NCI-H748 treated with DMSO at 0.1 percent for 48 hours (cell line): Measurements from ENCODE around the gene FAM181A.
A peak's percentile ranks its signal among the peaks of the same experiment; 100 is the strongest.

ENCODE experiments used
- DNase-seq: peaks from one replicate; lab custom pipeline; 2025; lab: John Stamatoyannopoulos, UW

The FAM181A gene

DNA sequence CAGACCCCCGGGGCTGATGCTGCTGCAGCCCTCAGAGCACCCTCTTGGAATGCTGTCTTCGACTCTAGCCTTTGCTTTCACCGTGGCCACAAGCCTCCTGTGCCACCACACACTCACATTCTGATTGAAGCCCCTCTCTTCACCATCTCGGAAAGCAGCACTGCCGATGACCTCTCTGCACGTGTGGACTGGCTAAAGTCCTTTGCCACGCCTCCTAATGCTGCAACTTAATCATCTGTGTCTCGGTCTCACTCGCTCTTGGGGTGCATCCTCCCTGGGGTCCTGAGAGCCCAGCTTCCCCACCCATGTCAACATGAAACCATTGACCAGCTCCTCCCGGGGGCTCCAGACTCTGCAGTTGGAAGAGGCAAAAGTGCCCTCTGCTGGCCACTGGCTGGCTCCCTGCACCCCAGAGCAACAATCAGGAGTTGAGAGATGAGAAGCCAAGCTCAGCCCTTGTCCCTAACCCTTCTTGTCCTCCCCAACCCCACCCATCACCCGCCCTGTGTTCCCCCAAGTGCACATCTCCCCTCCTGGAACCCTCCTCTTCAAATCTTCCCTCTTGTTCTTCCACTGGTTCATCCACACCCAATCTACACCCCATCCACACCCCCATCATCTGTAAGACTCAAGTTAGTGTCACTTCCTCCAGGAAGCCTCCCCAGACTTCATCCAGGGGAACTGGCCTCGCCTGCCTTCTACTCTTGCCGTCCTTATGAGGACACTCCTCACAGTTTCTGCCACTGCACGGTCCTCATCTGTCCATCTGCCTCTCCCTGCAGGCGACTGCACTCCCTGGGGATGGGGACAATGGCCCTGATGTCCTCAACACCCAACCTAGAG is 23.6 kb upstream of the FAM181A start:
- no peak for DNase-seq

DNA sequence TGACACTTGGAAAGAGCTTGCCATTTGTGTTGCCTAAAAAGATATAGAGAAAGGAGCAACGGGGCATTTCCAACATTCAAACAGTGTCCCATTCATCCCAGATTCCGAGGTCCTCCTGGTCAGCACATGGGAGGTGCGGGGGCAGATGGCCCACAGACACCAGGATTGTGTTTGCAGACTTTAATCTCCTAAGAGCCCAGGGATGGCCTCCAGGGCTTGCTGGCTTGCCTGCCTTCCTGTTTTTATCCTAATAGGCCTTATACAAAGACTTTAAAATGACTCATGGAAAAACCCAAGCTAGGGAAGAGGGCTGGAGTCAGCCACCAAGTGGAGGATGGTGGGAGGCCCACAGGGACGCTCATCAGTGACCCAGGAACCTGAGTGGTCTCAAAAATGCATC is 21.5 kb upstream of the FAM181A start:
- DNase-seq: no peak

DNA sequence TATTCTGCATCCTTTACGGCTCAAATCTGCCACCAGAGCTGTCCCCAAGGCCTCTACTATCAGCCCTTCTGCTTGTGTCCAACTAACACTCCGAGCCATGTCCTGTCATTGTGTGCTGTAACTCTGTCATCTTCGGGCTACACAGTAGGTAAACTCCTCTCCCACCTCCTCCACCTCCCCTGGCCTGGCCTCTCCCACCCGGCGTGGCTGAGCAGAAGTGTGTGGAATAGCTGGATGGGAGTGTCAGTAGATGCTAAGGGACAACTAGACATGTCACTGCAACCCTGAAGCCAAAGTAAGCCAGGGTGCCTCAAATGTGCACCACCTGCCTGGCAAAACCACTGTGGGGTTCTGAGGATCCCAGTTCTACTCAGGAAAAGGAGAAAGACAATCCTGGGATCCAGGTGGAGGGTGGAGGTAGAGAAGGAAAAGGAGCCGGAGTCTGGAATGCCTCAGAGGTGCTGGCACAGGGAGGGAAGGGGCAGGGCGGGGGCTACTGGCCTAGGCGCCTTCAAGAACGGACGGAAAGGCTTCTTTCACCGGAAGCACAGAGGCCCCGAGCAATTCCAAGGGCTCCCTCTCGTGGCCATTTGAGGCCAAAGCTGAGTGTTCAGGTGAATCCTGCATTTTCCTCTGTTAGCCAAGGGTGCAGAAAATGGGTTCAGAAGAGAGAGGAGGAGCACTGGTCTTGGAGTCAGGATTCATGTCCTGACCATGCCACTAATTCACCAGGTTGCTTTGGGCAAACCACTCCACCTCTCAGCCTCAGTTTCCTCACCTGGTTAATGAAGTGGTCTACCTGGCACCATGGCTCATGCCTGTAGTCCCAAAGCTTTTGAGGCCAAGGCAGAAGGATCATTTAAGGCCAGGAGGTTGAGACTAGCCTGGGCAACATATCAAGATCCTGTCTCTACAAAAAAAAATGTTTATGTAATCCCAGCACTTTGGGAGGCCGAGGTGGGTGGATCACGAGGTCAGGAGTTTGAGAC is 20.5 kb upstream of the FAM181A start:
- DNase-seq: peak; percentile 56

DNA sequence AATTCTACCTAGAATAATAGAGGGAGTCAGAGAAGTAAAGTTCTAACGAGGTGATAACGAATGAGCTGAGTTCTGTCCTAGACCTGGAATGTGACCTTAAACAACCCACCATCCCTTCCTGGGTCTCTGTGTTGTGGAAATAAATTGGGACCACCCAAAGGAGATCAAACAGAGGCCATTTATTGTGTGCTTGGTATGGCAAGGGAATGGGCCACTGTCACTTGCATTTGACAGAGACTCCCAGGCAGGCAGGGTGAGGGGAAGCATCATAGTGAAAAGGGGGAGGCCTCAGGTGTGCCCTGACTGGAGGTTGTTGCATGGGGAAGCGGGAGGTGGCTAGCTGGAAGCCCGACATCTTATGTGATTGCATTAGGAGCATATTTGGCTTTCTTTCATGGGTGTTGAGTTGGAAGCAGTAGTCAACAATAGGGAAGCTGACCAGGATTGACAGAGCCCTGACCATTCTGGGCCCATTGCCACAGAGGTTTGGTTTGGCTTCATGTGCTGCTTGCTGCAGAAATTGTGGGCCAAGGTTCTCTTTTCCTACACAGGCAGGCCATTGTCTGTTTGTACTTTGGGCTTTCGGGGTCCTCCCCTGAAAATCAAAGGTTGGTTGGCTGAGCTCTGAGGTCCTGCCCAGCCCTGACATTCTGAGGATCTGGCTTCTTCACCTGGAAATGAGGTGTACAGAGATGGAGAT is 17.6 kb upstream of the FAM181A start:
- DNase-seq: no peak

DNA sequence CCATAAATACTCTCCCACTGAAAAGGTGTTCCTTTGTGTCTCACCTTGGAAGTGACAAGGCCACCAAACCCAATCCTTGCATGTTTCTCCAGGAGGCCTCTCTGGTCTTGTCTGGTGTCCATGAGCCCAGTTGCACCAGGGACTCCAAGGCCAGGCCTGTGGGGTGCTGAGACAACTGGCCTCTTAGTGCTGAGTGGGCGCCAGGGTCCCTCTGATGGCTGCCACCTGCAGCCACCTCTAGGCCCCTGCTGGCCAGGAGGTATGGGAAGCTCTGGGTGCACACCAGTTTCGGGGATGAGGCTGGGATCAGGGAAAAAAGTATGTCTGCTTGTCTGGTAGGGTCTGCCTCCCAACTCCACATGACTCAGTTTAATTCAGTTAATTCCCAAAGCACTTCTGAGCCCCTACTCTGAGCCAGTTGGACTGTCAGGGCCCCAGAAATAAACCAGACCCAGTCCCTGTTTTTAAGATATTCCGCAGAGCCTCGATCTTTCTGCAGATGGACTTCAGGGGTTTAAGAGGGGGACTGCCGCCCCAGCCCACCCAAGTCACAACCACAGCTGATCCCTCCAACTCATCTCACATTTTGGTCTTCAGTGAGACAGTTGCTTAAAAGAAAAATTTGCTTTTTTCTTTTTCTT is 15.0 kb upstream of the FAM181A start:
- no peak for DNase-seq

DNA sequence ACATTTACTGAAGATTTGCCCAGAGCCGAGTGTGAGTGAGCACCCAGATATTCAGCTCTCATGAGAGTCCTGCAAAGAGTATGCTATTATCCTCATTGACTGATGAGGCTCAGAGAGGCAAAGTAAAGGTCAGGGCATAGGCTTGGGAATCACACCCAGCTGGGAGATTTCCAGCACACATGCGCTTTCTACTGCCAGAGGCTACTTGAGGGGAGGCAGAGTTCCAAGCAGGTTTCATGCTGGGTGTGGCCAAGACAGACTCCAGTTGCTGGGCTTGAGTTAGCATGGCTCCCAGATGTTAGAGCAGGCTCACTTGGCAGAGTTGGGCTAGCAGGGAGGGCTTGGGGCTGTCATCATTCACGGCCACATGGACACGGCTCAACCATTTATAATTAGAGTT is 14.4 kb upstream of the FAM181A start:
- no peak for DNase-seq

DNA sequence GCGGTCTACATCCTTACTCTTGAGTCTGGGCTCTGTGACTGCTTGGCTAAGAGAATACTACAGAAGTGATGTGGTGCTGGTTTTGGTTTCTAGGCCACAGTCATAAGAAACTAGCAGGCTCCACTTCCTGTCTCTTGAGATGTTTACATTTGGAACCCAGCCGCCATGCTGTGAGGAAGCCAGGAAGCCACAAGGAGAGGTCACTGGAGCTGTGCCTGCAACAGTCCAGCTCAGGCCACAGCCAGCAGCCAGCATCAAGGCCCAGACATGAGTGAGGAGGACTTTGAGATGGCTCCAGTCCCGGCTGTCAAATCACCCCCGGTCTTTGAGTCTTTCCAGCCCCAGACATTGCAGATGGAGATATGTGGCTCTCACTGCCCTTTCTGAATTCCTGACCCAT is 12.9 kb upstream of the FAM181A start:
- DNase-seq: no peak

DNA sequence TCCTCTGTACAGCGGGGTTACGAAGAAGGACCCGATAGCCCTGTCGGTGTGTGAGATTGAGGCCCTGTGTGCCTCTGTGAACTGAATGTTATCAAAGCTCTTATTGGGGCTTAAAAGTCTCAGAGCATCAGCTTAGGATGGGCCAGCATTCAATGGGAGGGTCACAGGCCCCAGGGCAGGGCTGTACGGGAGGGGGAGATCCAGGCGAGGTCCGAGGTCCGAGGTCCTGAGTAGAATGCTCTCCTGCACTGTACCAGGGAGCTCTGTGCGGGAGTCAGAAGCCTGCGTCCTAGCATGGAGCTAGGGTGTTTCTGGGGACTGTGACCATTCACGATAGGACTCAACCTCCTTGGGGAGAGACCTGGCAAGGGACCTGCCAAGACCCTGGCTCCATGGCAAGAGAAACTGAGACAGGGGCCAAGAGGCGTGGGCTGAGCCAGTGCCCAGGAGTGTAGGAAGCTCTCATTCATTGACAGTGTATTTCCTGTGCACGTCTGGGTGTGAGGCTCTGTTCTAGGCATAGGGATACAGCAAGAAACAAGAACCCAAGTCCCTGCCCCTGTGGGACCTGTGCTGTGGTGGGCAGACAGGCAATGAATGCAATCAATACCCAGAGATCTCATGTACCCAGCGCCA is 12.0 kb upstream of the FAM181A start:
- no peak for DNase-seq

DNA sequence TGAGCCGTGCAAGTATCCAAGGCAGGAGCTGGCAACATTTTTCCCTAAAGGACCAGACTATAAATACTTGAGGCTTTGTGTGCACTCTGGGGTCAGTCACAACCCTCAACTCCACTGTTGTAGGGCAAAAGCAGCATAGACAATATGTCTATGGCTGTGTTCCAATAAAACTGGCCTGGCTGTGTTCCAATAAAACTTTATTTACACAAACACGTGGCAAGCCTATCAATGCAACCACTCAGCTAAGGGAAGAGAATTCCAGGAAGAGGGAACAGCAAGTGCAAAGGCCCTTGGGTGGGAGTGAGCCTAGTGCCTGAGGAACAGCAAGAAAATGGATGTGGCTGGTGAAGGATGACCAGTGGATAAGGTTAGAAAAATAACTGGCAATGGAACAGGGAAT is 11.3 kb upstream of the FAM181A start:
- DNase-seq: no peak

DNA sequence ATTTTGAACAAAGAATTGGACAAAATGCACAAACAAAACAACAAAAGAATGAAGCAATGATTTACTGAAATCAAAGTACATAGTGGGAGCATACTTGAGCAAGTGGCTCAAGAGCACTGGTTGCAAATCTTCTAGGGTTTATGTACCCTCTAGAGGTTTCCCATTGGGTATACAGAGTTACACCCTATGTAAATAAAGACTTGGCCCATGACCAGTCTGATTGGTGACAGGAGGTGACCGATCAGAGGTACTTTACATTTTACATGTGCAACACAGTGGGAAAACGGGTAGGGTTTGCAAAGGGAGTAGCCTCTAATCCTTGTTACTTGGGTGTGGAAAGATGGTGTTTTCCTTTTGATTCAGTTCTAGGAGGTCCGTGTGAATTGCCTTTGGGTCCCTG is 10.6 kb upstream of the FAM181A start:
- DNase-seq: no peak

DNA sequence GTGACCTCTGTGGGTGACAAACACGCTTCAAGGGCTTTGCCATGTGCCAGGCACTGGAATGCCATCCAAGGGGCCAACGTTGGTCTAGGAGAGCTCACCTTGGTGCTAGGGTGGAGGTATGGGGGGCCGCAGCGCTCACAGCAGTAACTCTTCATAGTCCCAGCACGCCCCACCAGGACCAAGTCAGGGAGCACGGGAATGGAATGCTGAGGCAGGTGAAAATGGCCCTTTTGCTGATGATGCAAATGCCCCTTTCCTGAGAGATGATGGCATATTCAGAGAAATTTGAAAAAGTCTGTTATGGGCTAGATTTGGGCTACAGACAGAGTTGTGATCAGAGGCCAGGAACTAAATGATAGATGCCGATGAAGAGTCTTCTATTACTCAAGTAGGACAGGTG is 10.0 kb upstream of the FAM181A start:
- DNase-seq: no peak

DNA sequence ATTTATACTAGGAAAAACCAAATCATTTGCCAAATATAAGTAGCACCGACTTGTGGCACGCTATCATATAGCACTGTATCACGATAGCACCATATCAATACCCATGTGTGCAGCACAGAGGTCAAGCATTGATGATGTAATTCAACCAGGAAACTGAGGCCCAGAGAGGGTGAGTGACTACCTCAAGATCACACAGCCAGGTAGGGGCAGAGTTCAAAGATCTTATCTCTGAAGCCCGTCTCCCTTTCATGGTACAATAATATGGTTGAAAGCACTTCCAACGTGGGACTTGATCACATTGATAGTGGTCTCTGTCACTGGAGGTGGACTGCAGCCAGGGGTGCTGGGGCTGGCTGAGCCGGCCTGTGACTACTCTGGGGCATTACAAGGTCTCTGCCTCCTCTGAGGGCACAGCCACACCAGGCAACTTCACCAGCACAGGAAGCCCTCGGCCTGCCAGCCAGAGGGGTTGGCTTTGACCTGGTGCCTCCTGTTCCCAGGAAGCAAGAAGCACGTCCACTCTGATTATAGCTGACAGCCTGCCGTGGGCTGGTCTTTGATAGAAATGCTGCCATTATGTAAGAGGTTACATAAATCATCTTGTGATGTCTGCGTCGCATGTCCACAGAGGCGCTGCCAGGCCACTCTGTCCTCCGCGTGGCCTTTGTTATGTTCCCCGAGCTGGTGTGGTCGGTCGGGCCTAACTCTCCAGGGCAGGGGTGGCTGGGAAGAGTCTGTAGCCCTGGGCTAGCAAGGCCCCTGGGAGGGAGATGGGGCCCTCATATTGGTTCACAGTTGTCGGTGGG is 5.9 kb upstream of the FAM181A start:
- DNase-seq: no peak

DNA sequence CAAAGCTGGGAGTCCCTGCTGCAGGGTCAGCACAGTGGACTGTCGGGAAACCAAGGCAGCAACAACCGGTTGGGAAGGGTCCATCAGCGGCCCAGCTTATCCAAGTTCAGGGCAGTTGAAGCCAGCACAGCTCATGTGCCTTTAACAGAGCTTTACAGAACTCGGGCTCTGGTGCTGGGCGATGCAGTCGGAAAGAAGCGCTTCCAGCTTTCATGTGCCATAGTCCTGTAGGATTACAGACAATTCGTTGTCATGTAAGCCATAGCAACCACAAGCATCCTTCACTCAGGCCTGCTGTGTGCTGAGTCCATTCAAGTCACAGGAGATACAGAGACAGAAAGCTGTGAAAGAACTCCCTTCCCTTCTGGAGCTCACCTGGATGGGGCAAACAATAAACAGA is 3.5 kb upstream of the FAM181A start:
- DNase-seq: no peak

DNA sequence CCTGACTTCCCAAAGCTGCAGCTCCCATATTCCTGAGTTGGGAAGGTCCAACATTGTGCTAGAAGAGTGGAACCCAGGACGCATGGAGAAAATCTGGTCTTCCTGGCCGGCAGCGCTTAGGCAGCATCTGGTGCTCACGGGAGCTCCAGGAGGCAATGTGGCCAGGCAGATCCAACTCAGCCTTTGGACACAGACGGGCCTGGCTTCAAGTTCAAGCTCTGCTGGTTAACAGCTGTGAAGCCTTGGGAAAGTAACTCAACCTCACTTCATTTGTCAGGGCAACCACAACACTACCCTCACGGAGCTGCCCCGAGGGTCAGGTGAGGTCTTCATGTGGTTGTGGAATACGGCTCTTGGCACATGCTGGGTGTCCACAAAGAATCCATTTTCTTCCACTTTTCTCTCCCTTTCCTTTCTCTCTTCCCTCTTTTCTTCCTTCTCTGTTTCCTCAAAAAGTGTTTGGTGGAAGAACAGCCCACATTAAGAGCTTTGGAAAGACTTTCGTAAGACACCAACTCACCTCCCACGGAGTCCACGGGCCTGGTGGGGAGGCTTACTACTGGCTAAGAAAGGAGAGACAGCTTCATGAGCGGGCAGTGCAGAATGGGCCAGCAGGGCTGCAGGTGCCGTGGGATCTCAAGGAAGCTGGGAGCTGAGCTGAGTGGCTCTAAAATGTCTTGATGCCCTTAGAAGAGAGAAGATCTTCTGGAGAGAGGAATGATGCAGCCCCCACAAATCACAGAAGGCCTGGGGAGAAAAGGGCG is 2.4 kb upstream of the FAM181A start:
- DNase-seq: no peak

DNA sequence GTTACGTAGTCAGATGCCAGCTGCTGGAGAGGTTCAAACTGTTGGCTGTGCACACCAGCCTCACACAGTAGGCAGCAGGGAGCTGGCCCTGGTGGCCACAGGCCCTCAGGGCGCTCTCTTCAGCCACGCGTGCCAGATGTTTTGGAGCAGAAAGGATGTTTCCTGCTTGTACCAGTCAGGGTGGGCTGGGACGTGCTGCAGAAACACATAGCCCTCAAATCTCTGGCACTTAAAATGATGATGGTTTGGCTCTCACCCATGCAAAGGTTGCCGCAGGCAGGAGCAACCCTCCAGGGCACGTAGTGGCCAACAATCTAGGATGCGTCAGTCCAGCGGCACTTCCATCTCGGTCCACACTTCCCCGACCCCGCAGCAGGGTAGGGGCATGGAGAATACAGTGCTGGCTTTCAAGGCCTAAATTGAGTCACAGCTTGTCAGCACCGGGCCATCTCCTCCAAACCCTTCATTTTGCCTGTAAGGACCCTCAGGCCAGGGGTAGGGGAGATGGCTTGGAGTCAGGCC is 1.7 kb upstream of the FAM181A start:
- DNase-seq: no peak

DNA sequence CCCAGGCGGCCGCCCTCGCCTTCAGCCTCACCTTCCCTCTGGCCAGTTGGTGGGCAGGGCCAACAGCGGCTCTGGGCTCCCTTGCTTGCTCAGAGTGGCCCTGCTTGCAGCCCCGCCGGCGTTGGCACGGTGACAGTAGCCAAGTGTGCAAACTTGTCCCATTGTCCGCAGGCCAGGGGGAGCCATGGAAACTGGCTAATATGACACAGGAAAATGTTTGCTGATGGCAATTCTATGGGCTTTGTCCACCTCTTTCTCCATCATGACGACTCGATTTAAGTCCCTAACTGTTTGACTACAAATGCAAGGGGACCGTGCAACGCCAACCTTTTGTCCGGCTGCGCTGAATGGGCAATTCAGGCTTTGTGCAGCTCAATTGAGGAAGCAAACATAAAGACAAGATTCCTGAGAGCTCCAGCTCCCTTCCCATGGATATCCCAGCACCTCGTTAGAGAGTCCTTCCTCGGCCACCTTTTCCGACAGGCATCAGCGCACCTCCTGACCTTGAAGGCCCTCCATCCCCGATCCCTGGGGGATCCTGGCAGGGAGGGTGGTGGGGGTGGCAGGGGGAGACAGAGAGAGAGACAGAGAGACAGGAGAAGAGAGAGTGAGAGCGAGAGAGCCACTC is 785 bp upstream of the FAM181A start:
- peak; percentile 94 for DNase-seq

DNA sequence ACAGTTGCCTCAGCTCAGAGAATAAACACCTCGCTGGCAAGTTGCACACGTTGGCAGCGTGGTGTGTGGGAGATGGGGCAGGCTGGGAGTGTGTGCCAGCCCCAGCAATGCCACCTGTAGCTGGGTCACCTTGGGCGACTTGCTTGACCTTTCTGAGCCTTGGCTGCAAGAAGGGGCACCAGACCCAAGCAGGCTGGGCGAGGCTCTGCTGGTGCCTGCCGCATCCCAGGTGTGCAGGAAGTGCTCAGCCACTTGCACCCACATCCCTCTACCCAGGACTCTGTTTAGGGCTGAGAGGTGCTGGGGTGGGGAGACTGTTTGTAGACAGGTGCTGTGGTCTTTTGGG is 629 bp downstream of the FAM181A start:
- DNase-seq: no peak

DNA sequence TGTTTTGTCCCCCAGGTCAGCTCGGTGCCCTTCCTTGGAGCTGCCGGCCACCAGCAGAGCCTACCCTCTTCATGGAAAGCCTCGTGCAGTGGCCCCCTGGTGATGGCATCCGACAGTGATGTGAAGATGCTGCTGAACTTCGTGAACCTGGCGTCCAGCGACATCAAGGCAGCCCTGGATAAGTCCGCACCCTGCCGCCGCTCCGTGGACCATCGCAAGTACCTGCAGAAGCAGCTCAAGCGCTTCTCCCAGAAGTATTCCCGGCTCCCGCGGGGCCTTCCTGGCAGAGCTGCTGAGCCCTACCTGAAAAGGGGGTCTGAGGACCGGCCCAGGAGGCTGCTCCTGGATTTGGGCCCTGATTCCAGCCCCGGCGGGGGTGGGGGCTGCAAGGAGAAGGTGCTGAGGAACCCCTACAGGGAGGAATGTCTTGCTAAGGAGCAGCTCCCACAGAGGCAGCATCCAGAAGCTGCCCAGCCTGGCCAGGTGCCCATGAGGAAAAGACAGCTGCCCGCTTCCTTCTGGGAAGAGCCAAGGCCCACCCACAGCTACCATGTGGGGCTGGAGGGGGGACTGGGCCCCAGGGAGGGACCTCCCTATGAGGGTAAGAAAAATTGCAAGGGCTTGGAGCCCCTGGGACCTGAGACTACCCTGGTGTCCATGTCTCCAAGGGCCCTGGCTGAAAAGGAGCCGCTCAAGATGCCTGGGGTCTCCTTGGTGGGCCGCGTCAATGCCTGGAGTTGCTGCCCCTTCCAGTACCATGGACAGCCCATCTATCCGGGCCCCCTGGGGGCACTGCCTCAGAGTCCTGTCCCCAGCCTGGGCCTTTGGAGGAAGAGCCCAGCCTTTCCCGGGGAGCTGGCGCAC is 1.3 kb downstream of the FAM181A start:
- DNase-seq: no peak
